T-helper 17 cell (primary cell): ENCODE data around the gene TANGO2. TPM values are rescaled to one million over a fixed set of nuclear protein-coding genes. Genes with fewer than 3 reads are reported as not detected.

Experiments
- ATAC-seq: fragments of 150-1000 bp; cut with Tn5 transposase; 2 replicates; pipeline ENCODE4 v1.10.0; 2021; ENCODE audit warnings: mild to moderate bottlenecking, moderate library complexity
- DNase-seq, 3 donors: peaks; one replicate each; pipeline versions ENCODE4 v3.0.0 to v3.0.0-alpha.2; 2020 to 2021
- H3K9me3 ChIP-seq: one replicate; pipeline ENCODE4 v1.7.0; 2013; ENCODE audit warnings: low read length, mild to moderate bottlenecking; ENCODE audit not compliant: control insufficient read depth, poor library complexity, severe bottlenecking
- H3K27ac Mint-ChIP-seq: one replicate; pipeline ENCODE4 v1.8.0; 2022; ENCODE audit warnings: mild to moderate bottlenecking, moderate library complexity, mixed read lengths
- H3K27me3 Mint-ChIP-seq: one replicate; pipeline ENCODE4 v1.8.0; 2022; ENCODE audit warnings: mixed read lengths
- H3K36me3 Mint-ChIP-seq: one replicate; pipeline ENCODE4 v1.8.0; 2022; ENCODE audit warnings: low read depth, mixed read lengths
- H3K4me1 Mint-ChIP-seq: one replicate; pipeline ENCODE4 v1.8.0; 2022; ENCODE audit warnings: mild to moderate bottlenecking, mixed read lengths
- H3K4me3 Mint-ChIP-seq: one replicate; pipeline ENCODE4 v1.8.0; 2022; ENCODE audit warnings: mild to moderate bottlenecking, moderate library complexity, mixed read lengths
- total RNA-seq, 4 donors: library from RNA in 2 of 4; stranded (reverse) in 2 of 4; gene quantifications; one replicate each; pipeline ENCODE4 v1.2.3 and lab custom pipeline; 2022 to 2026

TANGO2 gene
- total RNA-seq, 2 donors from 2014 or later = 31.7 to 44.3 TPM

- ATAC-seq = no peak
- DNase-seq = no peak
- Mint-ChIP-seq H3K27me3 (no peaks in the 10 kb centered on the region), H3K36me3 (no peaks in the 10 kb centered on the region), H3K4me1 (no peaks in the 10 kb centered on the region), H3K27ac (no peak overlapping the region), H3K4me3 (peak overlapping the region; percentile 75)
- no peaks in the 10 kb centered on the region for H3K9me3 ChIP-seq
Observed at GRCh38 chr22:19987394-19988306, 33.3 kb upstream of the TANGO2 start.

- ATAC-seq = no peak
Observed at GRCh38 chr22:19988331-19988808, 32.5 kb upstream of the TANGO2 start.

GRCh38 chr22:19988965-19989724 lies 31.8 kb upstream of the TANGO2 start:
- no peak for DNase-seq
- H3K36me3 Mint-ChIP-seq = no peaks in the 10 kb centered on the region
- no peaks in the 10 kb centered on the region for H3K27me3 Mint-ChIP-seq
- H3K9me3 ChIP-seq = no peaks in the 10 kb centered on the region
- ATAC-seq = no peak
- H3K4me3 Mint-ChIP-seq = no peak overlapping the region
- H3K4me1 Mint-ChIP-seq = peaks cover 2% of the 10 kb centered on the region
- no peak overlapping the region for H3K27ac Mint-ChIP-seq

More at GRCh38 chr22:19988331-19988808, 32.5 kb upstream of the TANGO2 start:
- no peaks in the 10 kb centered on the region for H3K36me3 Mint-ChIP-seq
- no peaks in the 10 kb centered on the region for H3K9me3 ChIP-seq
- H3K4me1 Mint-ChIP-seq = no peaks in the 10 kb centered on the region
- DNase-seq = no peak
- no peak overlapping the region for H3K27ac Mint-ChIP-seq
- no peaks in the 10 kb centered on the region for H3K27me3 Mint-ChIP-seq
- H3K4me3 Mint-ChIP-seq = peak overlapping the region; percentile 75

GRCh38 chr22:19989725-19990067 lies 31.2 kb upstream of the TANGO2 start:
- Mint-ChIP-seq H3K4me1 (peaks cover 2% of the 10 kb centered on the region), H3K4me3 (no peak overlapping the region), H3K27ac (peak overlapping the region; percentile 32), H3K27me3 (no peaks in the 10 kb centered on the region), H3K36me3 (no peaks in the 10 kb centered on the region)
- no peak for DNase-seq
- no peaks in the 10 kb centered on the region for H3K9me3 ChIP-seq
- ATAC-seq = no peak

GRCh38 chr22:19990188-19990587 lies 30.7 kb upstream of the TANGO2 start:
- peaks cover 5% of the 10 kb centered on the region for H3K4me1 Mint-ChIP-seq
- peak overlapping the region; percentile 32 for H3K27ac Mint-ChIP-seq
- no peaks in the 10 kb centered on the region for H3K36me3 Mint-ChIP-seq
- ATAC-seq (no peak), DNase-seq (no peak)
- no peak overlapping the region for H3K4me3 Mint-ChIP-seq
- no peaks in the 10 kb centered on the region for H3K9me3 ChIP-seq
- no peaks in the 10 kb centered on the region for H3K27me3 Mint-ChIP-seq

- H3K4me1 Mint-ChIP-seq = peaks cover 5% of the 10 kb centered on the region
- no peak overlapping the region for H3K4me3 Mint-ChIP-seq
- H3K27ac Mint-ChIP-seq = peak overlapping the region; percentile 32
- H3K27me3 Mint-ChIP-seq = no peaks in the 10 kb centered on the region
- H3K36me3 Mint-ChIP-seq = no peaks in the 10 kb centered on the region
- ATAC-seq = no peak
- no peak for DNase-seq
- H3K9me3 ChIP-seq = no peaks in the 10 kb centered on the region
Observed at GRCh38 chr22:19990609-19991394, 30.1 kb upstream of the TANGO2 start.

GRCh38 chr22:19991395-19991644 lies 29.6 kb upstream of the TANGO2 start:
- H3K9me3 ChIP-seq = no peaks in the 10 kb centered on the region
- Mint-ChIP-seq H3K27ac (no peak overlapping the region), H3K27me3 (no peaks in the 10 kb centered on the region), H3K36me3 (no peaks in the 10 kb centered on the region), H3K4me3 (no peak overlapping the region), H3K4me1 (peaks cover 5% of the 10 kb centered on the region)
- no peak for DNase-seq
- ATAC-seq = no peak

- Mint-ChIP-seq H3K27me3 (no peaks in the 10 kb centered on the region), H3K4me1 (peaks cover 5% of the 10 kb centered on the region), H3K4me3 (no peak overlapping the region), H3K27ac (no peak overlapping the region), H3K36me3 (no peaks in the 10 kb centered on the region)
- no peaks in the 10 kb centered on the region for H3K9me3 ChIP-seq
- ATAC-seq = no peak
- no peak for DNase-seq
Observed at GRCh38 chr22:19991645-19992451, 29.1 kb upstream of the TANGO2 start.

GRCh38 chr22:19992481-19992911 lies 28.4 kb upstream of the TANGO2 start:
- no peaks in the 10 kb centered on the region for H3K36me3 Mint-ChIP-seq
- DNase-seq = no peak
- H3K27me3 Mint-ChIP-seq = no peaks in the 10 kb centered on the region
- H3K27ac Mint-ChIP-seq = no peak overlapping the region
- ATAC-seq = no peak
- H3K4me3 Mint-ChIP-seq = no peak overlapping the region
- H3K4me1 Mint-ChIP-seq = peaks cover 5% of the 10 kb centered on the region
- no peaks in the 10 kb centered on the region for H3K9me3 ChIP-seq

GRCh38 chr22:19992921-19993355 lies 28.0 kb upstream of the TANGO2 start:
- Mint-ChIP-seq H3K4me3 (no peak overlapping the region), H3K27ac (no peak overlapping the region), H3K27me3 (no peaks in the 10 kb centered on the region), H3K4me1 (peaks cover 5% of the 10 kb centered on the region), H3K36me3 (no peaks in the 10 kb centered on the region)
- no peaks in the 10 kb centered on the region for H3K9me3 ChIP-seq
- no peak for ATAC-seq
- no peak for DNase-seq

- Mint-ChIP-seq H3K4me3 (no peak overlapping the region), H3K4me1 (peaks cover 5% of the 10 kb centered on the region), H3K27ac (no peak overlapping the region), H3K36me3 (no peaks in the 10 kb centered on the region), H3K27me3 (no peaks in the 10 kb centered on the region)
- no peak for ATAC-seq
- DNase-seq = no peak
- H3K9me3 ChIP-seq = no peaks in the 10 kb centered on the region
Observed at GRCh38 chr22:19993926-19994325, 27.0 kb upstream of the TANGO2 start.

GRCh38 chr22:19994851-19995610 lies 25.9 kb upstream of the TANGO2 start:
- H3K9me3 ChIP-seq = no peaks in the 10 kb centered on the region
- DNase-seq (no peak), ATAC-seq (no peak)
- H3K4me3 Mint-ChIP-seq = no peak overlapping the region
- H3K4me1 Mint-ChIP-seq = peaks cover 5% of the 10 kb centered on the region
- no peak overlapping the region for H3K27ac Mint-ChIP-seq
- H3K27me3 Mint-ChIP-seq = no peaks in the 10 kb centered on the region
- H3K36me3 Mint-ChIP-seq = no peaks in the 10 kb centered on the region
